ENCODE results near the gene NKG7.
"Not testable (repeated sequence)": the region's sequence is repeated elsewhere in the genome, so short reads cannot be mapped to it uniquely, and the experiment has no call there.

The NKG7 gene

GRCh38 chr19:51372649-51373504 is at the start of gene NKG7:
Gene NKG7 (minus strand): TSS chr19:51372654. CDS start chr19:51372535, 119 bp downstream.
- DNase-seq: no peak

GRCh38 chr19:51422053-51422448 is 49.6 kb upstream of the NKG7 start:
- DNase-seq: no peak

GRCh38 chr19:51421229-51422052 is 49.0 kb upstream of the NKG7 start:
- no peak for DNase-seq

- DNase-seq: not testable (repeated sequence)
Observed at GRCh38 chr19:51420511-51420910, 48.1 kb upstream of the NKG7 start.

- DNase-seq: no peak
Observed at GRCh38 chr19:51418707-51419106, 46.3 kb upstream of the NKG7 start.

- no peak for DNase-seq
Observed at GRCh38 chr19:51417810-51418157, 45.3 kb upstream of the NKG7 start.

- no peak for DNase-seq
Observed at GRCh38 chr19:51417107-51417809, 44.8 kb upstream of the NKG7 start, which contains the start of gene SIGLEC10. Gene SIGLEC10 (minus strand): TSS chr19:51417642. CDS start chr19:51417581, 61 bp downstream.

GRCh38 chr19:51416422-51416821 is 44.0 kb upstream of the NKG7 start:
- DNase-seq: not testable (repeated sequence)

- no peak for DNase-seq
Observed at GRCh38 chr19:51415187-51415586, 42.7 kb upstream of the NKG7 start.

- DNase-seq: no peak
Observed at GRCh38 chr19:51410950-51411748, 38.7 kb upstream of the NKG7 start.

GRCh38 chr19:51407511-51408131 is 35.2 kb upstream of the NKG7 start:
- DNase-seq: no peak

GRCh38 chr19:51402117-51402516 is 29.7 kb upstream of the NKG7 start:
- no peak for DNase-seq

GRCh38 chr19:51399936-51400335 is 27.5 kb upstream of the NKG7 start:
- DNase-seq: not testable (repeated sequence)

GRCh38 chr19:51399231-51399630 is 26.8 kb upstream of the NKG7 start:
- no peak for DNase-seq

GRCh38 chr19:51398096-51398704 is 25.7 kb upstream of the NKG7 start:
- peak; percentile 0 for DNase-seq

GRCh38 chr19:51397453-51397852 is 25.0 kb upstream of the NKG7 start:
- DNase-seq: not testable (repeated sequence)

- no peak for DNase-seq
Observed at GRCh38 chr19:51396175-51396574, 23.7 kb upstream of the NKG7 start.

GRCh38 chr19:51394050-51394836 is 21.8 kb upstream of the NKG7 start:
- DNase-seq: no peak

- no peak for DNase-seq
Observed at GRCh38 chr19:51392701-51393100, 20.2 kb upstream of the NKG7 start.

GRCh38 chr19:51391073-51391611 is 18.7 kb upstream of the NKG7 start:
- no peak for DNase-seq
